HG03432 (cell line): ENCODE data around the gene TDRD3.
"Not testable (repeated sequence)": the region's sequence is repeated elsewhere in the genome, so short reads cannot be mapped to it uniquely, and the experiment has no call there.

Source experiments
- ATAC-seq: cut with Tn5 transposase; IDR thresholded peaks from one replicate; pipeline ENCODE4 v1.9.1; 2021; ENCODE audit warnings: mild to moderate bottlenecking, moderate library complexity; ENCODE audit not compliant: unreplicated experiment

TDRD3 gene

DNA sequence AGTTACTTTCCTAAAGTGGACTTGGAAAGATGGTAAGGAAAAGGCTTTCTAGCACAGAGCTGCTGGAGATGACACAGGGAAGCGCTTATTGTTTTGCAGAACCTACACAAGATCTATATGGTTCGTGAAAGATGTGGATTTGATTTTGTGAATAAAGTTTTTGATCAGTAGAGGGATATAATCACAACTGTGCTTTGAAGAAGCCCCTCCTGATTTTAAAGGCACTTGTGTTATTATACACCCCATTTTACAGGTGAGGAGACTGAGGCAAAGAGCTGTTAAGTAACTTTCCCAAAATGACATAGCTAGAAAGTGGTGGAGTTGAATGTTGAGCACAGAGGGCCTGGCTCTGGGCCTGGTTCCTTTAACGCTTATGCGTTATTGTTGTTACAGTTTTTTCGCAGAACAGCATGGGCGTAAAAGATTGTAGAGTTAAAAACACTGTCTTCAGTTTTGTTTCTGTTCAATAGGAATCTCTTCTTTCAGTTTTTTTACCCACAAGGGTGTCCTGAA, 1.4 kb downstream of the TDRD3 start:
- no peak for ATAC-seq

DNA sequence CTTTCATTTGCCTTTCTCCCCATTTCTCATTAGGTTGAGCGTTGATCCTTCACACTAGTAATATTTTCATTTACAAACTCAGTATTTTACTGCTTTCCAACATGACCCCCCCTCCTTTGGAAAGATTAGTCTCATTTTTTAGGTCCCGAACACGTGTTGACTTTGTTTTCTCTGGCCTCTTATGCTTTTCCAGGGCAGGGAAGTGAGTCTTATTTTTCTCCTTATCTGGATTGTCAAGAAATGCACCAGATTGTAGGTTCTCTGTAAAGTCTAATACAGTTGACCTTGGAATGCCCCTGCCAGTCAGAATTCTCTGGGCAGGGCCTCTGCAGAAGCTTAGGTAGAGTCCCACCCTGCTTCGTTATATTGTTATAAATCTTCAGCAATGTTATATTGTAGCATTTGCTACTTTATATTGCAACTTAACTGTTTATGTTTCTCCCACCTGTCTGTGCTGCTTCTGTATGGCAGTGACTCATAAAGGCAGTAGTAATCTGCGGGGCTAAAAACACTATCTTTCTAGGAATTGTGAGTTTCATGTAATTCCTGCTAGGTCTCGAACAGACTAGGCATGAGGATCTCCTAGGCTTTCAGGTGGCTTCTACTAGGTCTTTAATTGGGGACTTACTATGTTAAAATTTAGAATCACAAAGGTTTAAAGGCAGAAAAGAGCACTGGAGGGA, 2.0 kb downstream of the TDRD3 start:
- no peak for ATAC-seq

DNA sequence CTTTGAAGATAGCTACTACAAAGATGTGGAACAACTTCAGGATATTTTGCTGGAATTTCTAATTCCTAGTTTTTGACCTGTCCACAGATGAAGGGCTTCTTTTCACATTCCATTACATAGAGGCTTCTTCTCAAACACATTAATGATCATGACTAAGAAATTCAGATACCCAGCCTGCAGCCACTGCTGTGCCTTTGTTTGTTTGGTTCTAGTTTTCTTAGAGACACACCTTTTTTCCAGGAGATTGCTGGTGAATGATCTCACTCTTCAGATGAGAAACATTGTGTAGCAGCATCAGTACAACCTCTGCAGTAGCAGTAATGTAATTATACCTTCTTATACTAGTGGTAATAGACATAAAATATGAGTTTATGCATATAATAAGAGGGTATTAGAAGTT, 5.0 kb downstream of the TDRD3 start:
- no peak for ATAC-seq

DNA sequence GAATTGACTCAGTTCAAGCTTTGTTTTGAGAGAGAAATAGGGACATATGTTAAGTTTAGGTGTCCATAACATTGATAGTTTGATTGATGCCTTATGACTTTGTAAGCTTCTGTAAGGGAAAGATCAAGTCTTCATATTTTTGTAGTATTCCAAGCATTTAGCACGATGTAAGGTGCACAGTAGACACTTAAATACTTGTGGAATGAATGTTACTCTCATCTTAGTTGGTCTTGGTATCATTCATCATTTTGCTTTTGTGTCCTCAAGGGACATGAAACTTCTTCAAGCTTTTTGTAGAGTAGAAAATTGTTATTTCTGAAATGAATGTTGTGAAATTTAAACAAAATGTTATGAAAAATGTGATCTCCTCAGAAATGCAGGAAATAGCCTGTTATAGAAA, 10.1 kb downstream of the TDRD3 start:
- no peak for ATAC-seq

DNA sequence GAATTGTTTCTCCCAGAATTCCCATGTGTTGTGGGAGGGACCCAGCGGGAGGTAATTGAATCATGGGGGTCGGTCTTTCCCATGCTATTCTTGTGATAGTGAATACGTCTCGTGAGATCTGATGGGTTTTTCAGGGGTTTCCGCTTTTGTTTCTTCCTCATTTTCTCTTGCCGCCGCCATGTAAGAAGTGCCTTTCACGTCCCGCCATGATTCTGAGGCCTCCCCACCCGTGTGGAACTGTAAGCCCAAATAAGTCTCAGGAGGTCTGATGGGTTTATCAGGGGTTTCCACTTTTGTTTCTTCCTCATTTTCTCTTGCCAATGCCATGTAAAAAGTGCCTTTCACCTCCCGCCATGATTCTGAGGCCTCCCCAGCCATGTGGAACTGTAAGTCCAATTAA, 10.8 kb downstream of the TDRD3 start:
- not testable (repeated sequence) for ATAC-seq

DNA sequence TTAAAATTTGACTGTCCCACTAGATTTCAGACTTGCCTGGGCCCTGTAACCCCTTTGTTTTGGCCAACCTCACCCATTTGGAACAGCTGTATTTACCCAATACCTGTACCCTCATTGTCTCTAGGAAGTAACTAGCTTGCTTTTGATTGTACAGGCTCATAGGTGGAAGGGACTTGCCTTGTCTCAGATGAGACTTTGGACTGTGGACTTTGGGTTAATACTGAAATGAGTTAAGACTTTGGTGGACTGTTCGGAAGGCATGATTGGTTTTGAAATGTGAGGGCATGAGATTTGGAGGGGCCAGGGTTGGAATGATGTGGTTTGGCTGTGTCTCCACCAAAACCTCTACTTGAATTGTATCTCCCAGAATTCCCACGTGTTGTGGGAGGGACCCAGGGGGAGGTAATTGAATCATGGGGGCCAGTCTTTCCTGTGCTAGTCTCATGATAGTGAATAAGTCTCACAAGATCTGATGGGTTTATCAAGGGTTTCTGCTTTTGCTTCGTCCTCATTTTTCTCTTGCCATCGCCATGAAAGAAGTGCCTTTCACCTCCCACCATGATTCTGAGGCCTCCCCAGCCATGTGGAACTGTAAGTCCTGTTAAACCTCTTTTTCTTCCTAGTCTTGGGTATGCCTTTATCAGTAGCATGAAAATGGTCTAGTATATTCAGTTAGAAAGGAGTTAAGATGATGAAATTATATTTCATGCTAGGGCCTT, 12.7 kb downstream of the TDRD3 start:
- ATAC-seq: not testable (repeated sequence)

DNA sequence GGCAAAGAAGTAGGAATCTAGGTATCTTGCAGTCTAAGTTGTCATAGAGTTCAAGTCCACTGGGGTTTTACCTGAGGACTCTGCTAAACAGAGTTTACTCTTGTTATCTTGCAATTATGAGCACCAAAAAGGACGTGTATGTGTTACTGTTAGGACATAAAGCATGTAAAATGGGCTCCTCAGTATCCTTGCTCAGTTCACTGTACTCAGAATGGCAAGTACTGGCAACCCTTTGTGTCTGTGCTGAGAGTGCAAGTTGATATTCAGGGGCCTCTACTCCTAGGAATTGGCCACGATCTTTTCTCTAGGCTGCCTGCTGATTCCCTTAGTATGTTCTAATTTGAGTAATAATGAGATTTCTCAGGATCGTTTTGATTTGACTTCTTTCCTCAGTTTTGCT, 13.3 kb downstream of the TDRD3 start:
- ATAC-seq: no peak

DNA sequence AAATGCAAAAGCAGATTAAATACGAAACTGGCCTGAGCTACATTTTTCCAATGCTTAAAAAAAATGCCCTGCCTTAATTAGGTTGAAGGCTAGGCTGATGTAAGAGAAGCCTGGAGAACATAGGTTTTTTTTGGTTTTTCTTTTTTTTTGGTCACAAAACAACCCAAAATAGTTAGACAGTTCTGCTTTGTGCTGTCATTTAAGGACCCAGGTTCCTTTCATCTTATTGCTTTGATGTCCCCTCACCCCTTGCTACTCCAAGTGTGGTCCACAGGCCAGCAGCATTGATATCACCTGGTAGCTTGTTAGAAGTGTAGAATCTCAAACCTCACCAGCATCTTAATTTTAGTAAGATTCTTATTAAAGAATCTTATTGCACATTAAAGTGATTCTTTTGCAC, 14.4 kb downstream of the TDRD3 start:
- ATAC-seq: no peak

DNA sequence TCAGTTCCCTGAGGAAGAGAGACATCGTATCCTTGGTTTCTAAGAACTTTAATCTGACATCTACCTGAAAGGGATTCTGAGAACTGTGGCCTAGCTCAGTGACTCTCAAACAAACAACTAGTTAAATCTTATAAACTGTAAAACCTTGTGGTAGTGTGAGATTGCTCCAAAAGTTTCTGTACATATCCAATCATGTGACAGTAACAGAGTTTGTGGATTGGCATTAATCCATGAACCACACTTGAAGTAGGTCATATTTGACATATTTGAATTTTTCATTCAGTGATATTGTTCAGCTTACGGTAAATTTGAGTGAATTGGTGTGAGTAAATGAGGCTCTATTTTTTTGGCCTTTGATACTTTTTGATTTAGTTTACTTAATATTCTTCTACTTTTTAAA, 15.0 kb downstream of the TDRD3 start:
- no peak for ATAC-seq

DNA sequence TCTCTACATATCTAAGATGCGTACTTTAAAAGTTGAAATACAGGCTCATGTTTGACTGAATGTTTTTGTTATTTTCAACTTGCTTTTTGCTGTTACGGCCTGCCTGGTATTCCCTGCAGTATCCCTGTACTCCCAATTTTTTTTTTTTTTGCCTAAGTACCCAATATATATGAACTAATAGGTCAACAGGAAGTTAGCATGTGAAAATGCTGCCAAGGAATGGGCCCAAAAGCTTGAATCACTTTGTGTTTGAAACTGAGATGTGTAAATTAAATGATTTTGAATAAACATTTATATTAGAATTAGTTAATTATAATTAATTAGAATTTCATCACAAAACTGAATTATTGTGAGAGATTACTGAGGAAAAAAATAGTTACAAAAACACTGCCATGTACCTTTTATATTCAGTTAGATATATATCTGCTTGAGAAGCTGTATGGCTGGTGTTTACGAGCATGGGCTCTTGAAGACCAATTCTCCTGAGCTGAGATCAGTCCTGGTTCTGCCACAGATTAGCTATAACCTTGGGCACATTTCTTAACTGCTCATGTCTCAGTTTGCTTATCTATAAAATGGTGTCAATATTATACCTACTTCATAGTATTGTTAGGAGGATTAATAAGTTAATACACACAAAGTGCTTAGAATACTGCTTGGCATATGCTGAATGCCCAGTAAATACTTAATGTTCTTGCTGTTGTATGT, 16.0 kb downstream of the TDRD3 start:
- ATAC-seq: no peak

DNA sequence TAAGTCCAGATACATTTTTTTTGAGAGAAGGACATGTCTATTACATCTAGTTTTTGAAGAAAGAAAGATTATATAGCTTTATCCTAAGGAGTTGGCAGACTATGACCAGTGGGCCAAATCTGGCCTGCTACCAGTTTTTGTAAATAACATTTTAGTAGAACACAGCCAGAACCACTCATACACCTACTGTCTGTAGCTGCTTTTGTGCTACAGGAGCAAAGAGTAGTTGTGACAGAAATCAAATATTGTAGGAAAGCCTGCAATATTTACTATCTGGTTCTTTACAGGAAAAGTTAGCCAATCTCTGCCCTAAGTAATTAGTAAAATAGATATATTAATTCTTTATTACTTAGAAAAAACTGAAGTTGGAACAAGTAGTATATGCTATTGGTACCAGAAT, 17.2 kb downstream of the TDRD3 start:
- no peak for ATAC-seq

DNA sequence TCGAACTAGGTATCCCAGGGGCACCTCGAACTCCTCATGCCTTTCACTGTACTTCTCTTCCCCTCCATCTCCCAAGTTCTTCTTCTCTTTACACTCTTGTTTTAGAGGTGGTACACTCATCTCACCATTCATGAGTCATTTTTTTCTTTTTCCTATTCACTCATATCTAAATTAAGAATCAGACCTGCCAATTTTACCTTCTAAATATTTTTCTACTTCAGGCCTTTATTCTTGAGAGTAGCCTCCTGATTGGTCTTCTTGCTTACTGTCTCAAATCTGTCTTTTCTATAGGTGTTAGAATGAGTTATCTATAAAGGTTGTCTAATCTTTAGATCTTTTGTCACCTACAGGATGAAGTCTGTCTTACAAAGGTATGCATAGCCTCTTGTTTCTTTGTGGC, 20.7 kb downstream of the TDRD3 start:
- ATAC-seq: peak; percentile 62

DNA sequence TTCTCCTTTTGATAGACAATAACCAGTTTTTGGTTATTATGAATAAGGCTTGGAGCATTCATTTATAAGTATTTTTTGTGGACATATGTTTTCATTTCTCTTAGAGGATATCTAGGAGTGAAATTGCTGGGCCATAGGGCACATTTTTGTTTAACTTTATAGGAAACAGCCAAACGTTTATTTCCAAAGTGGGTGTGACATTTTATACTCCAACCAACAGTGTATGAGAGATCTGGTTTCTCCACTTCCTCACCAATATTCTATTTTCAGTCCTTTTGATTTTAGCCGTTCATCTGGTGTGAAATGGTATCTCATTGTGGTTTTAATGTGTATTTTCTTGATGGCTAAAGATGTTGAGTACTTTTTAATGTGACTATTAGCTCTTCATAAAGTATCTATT, 21.9 kb downstream of the TDRD3 start:
- no peak for ATAC-seq

DNA sequence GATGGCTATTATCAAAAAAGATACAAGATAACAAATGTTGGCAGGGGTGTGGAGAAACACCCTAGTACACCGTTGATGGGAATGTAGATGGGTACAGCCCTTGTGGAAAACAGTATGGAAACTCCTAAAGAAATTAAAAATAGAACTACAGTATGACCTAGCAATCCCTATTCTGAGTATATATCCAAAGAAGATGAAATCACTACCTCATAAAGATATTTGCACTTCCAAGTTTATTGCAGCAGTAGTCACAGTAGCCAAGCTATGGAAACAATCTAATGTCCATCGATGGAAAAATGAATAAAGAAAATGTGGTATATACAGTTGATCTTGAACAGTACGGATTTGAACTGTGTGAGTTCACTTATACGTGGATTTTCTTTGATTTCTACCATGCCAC, 28.3 kb downstream of the TDRD3 start:
- ATAC-seq: no peak

DNA sequence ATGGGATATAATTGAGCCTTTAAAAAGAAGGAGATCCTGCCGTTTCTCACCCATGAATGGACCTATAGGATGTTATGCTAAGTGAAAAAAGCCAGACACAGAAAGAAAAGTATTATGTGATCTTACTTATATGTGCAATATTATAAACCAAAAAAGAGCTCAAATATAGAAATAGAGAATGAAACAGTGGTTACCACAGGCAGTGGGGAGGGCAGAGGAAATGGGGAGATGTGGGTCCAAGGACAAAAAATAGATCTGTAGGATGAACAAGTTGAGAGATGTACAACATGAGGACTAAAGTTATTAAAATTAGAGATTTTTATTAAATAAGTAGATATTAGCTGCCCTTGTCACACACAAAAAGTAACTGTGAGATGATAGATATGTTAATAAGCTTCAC, 29.1 kb downstream of the TDRD3 start:
- ATAC-seq: no peak

DNA sequence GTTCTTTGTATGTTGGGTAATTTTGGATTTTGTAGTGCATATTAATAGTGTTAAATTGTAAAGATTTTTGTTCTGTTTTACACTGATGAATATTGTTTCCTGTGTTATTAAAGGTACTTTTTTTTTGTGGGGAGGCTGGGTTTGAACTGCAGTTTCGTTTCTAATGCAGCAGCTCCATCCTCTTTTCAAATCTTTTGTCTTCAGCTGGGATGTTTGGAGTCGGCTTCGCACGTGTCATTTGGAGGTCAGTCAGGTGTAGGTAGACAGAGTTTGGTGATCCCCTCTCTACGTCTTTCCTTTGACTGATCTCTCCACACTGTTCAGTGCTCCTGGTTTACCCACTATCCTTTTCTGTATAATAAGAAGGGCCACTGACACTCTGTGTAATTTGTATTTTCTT, 30.3 kb downstream of the TDRD3 start:
- ATAC-seq: peak; percentile 65

DNA sequence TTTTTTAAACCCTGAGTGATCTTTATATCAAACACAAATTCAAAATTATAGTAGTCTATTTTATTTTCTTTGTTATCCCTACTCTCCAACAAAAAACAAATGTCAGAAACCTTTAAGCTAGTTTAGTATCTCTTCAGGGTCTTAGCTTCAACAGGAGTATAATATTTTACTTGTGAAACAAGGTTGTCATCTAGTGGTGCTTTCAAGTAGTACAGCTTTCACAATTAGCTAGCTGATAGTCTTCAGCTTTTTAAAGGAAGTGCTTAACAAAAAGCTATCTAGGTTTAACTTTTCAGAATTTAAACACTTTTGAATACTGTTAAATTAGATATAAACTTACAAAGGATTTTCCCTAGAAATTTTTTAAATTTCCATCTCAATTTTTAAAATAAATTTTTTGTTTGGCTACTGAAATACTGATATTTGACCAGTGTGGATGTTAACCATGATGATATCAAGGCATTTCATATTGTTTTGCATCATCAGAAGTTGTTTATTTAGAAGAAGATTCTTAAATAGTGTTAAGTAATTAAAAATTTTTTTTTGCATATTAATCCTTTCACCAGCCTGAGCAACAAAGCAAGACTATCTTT, 34.2 kb downstream of the TDRD3 start:
- ATAC-seq: peak; percentile 75

DNA sequence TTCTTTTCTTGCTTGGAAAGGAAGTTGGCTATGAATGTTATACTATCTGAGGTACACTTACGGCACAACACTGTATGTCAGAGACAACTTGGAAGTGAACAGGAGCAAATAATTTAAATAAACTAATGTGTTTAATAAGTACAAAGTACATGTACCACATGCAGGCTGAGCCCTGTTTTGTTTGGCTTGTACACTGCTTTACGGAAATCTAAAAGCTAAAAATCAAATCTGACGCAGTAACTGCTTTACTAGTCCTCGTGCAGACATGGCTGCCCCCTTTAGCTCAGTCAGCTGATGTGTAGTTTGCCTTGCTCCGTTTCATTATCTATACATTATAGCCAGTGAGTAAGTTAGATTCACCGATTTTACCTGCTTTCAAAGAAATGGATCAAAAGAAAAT, 36.5 kb downstream of the TDRD3 start:
- no peak for ATAC-seq

DNA sequence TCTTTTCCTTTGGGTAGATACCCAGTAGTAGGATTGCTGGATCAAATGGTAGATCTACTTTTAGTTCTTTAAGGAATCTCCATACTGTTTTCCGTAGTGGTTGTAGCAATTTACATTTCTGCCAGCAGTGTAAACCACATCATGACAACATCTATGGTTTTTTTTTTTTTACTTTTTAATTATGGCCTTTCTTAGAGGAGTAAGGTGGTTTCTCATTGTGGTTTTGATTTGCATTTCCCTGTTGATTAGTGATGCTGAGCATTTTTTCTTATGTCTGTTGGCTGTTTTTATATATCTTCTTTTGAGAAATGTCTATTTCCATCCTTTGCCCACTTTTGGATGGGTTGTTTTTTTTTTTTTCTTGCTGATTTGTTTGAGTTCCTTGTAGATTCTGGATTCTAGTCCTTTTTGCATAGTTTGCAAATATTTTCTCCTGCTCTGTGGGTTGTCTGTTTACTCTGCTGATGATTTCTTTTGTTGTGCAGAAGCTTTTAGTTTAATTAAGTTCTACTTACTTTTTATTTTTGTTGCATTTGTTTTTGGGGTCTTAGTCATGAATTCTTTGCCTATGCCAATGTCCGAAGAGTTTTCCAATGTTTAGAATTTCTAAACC, 38.8 kb downstream of the TDRD3 start:
- peak; percentile 46 for ATAC-seq

DNA sequence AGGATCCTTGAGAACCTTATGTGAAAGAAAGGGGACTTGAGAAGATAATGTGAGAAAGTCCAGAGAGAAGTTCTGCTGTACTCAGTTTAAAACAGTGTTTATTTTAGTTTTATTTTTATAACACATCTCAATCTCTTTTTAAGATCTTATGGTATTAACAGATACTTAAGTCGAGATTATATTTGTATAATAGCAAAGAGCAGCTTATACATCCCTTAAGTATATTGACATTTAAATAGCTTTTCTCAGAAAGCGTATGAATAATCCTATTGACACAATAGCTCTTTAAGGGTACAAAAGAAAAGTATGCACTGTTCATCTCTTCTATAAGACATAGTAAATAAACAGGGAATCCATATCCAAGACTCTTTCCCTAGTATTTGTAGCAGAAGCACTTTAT, 42.2 kb downstream of the TDRD3 start:
- ATAC-seq: no peak

DNA sequence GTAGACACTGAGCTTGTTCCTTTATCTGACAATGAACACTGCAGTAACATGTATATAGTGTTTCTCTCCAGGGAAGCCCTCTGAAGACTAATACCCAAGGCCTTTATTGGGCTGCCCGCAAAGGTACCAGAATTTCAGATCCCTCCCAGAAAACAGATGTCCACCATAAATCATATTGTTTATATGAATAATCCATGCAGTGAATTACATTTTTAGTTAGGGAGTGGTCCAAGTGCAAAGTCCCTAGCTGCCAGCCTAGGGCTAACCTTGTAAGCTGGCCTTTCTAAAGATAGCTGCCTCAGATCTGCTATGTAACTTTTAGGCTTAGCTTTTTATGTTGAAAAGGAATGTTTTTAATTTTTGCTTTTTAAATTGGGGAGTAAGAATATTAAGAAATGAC, 44.7 kb downstream of the TDRD3 start:
- ATAC-seq: no peak
